IMR-90 (cell line): ENCODE measurements around the gene FOXP1. TPM values are rescaled to one million over a fixed set of nuclear protein-coding genes. Genes with fewer than 3 reads are reported as not detected.

ENCODE experiments used
- ATAC-seq: fragments of 200-7000 bp; cut with Tn5 transposase; 2 replicates; pipeline ENCODE4 v1.9.1; 2020; ENCODE audit warnings: low read depth, mild to moderate bottlenecking, moderate library complexity
- BruUV-seq: library from RNA; stranded (reverse); fragments of 400-500 nt; replicated peaks from 2 replicates; lab custom pipeline; 2021; lab: Mats Ljungman, UMichigan
- CTCF ChIA-PET: fragments of 300-600 bp; formaldehyde crosslinking; extraction: SDS; loops from one replicate; lab custom pipeline; 2021; ENCODE audit warnings: antibody characterized with exemption; lab: Yijun Ruan, JAX
- POLR2A ChIA-PET: fragments of 300-600 bp; sonication (Branson Sonifier 250); formaldehyde crosslinking; loops from one replicate; lab custom pipeline; 2022; ENCODE audit warnings: antibody characterized with exemption; ENCODE audit not compliant: unreplicated experiment; lab: Charles Lee
- DNase-seq: peaks from one replicate; pipeline ENCODE4 v3.0.0; 2013
- H2AFZ ChIP-seq: replicated peaks from 2 replicates; pipeline ENCODE3; 2013; ENCODE audit warnings: low read length, mild to moderate bottlenecking; ENCODE audit not compliant: poor library complexity
- H2AK5ac ChIP-seq: 2 replicates; pipeline ENCODE4 v1.6.1; 2013; ENCODE audit warnings: low read depth, low read length, inconsistent platforms
- H2AK9ac ChIP-seq: replicated peaks from 2 replicates; pipeline ENCODE3; 2013; ENCODE audit warnings: mild to moderate bottlenecking, low read depth, low read length, moderate library complexity; ENCODE audit not compliant: poor library complexity
- H2BK120ac ChIP-seq: 2 replicates; pipeline ENCODE4 v1.6.1; 2013; ENCODE audit warnings: low read depth, low read length, inconsistent platforms
- H2BK15ac ChIP-seq: 3 replicates; pipeline ENCODE4 v1.6.1; 2013; ENCODE audit warnings: low read depth, low read length, inconsistent platforms
- H2BK20ac ChIP-seq: 2 replicates; pipeline ENCODE4 v1.6.1; 2013; ENCODE audit warnings: low read depth, mild to moderate bottlenecking, inconsistent platforms, low read length, moderate library complexity
- H2BK5ac ChIP-seq: 2 replicates; pipeline ENCODE4 v1.6.1; 2013; ENCODE audit warnings: mild to moderate bottlenecking, low read depth, low read length, inconsistent platforms; ENCODE audit not compliant: poor library complexity, severe bottlenecking
- H3K14ac ChIP-seq: replicated peaks from 2 replicates; pipeline ENCODE4 v1.6.1; 2013; ENCODE audit warnings: low read depth, low read length, inconsistent platforms
- H3K18ac ChIP-seq: 2 replicates; pipeline ENCODE4 v1.6.1; 2013; ENCODE audit warnings: low read depth, low read length, control low read depth
- H3K23ac ChIP-seq: 2 replicates; pipeline ENCODE4 v1.6.1; 2013; ENCODE audit warnings: low read depth, low read length, inconsistent platforms
- H3K27ac ChIP-seq: 2 replicates; pipeline ENCODE4 v1.5.1; 2013; ENCODE audit warnings: mild to moderate bottlenecking, control low read depth, low read length; ENCODE audit not compliant: insufficient read depth
- H3K27me3 ChIP-seq: 2 replicates; pipeline ENCODE4 v1.6.1; 2013; ENCODE audit warnings: low read length; ENCODE audit not compliant: control insufficient read depth, insufficient read depth
- H3K36me3 ChIP-seq: 2 replicates; pipeline ENCODE4 v1.6.1; 2013; ENCODE audit warnings: low read length, mixed read lengths; ENCODE audit not compliant: control insufficient read depth, insufficient read depth
- H3K4ac ChIP-seq: 2 replicates; pipeline ENCODE4 v1.6.1; 2013; ENCODE audit warnings: low read depth, low read length, inconsistent platforms
- H3K4me1 ChIP-seq: 2 replicates; pipeline ENCODE4 v1.6.1; 2013; ENCODE audit warnings: low read length, mixed read lengths; ENCODE audit not compliant: control insufficient read depth, insufficient read depth
- H3K4me2 ChIP-seq: 2 replicates; pipeline ENCODE4 v1.6.1; 2013; ENCODE audit warnings: low read depth, mild to moderate bottlenecking, control low read depth, low read length, moderate library complexity
- H3K4me3 ChIP-seq: 2 replicates; pipeline ENCODE4 v1.5.1; 2013; ENCODE audit warnings: low read depth, mild to moderate bottlenecking, control low read depth, low read length, moderate library complexity; ENCODE audit not compliant: insufficient read depth
- H3K56ac ChIP-seq: 2 replicates; pipeline ENCODE4 v1.6.1; 2013; ENCODE audit warnings: low read length, inconsistent platforms; ENCODE audit not compliant: insufficient read depth; ENCODE audit errors: extremely low read depth
- H3K79me1 ChIP-seq, 2 experiments: 2 replicates each; pipeline ENCODE4 v1.6.1; 2013; ENCODE audit warnings: low read length in 2 of 2, inconsistent platforms in 1 of 2, low read depth in 1 of 2
- H3K9ac ChIP-seq: 2 replicates; pipeline ENCODE4 v1.6.1; 2013; ENCODE audit warnings: low read depth, low read length, control low read depth
- H3K9me1 ChIP-seq: 2 replicates; pipeline ENCODE4 v1.6.1; 2013; ENCODE audit warnings: low read length, inconsistent platforms; ENCODE audit not compliant: insufficient read depth
- H3K9me3 ChIP-seq: 2 replicates; pipeline ENCODE4 v1.6.1; 2013; ENCODE audit warnings: low read length; ENCODE audit not compliant: control insufficient read depth, insufficient read depth
- H4K20me1 ChIP-seq: 2 replicates; pipeline ENCODE4 v1.6.1; 2013; ENCODE audit warnings: low read length, inconsistent platforms; ENCODE audit not compliant: insufficient read depth
- H4K5ac ChIP-seq: 2 replicates; pipeline ENCODE4 v1.6.1; 2013; ENCODE audit warnings: mild to moderate bottlenecking, low read depth, low read length, control low read depth
- H4K8ac ChIP-seq, 2 experiments: 2 replicates each; pipeline ENCODE4 v1.6.1; 2013; ENCODE audit warnings: low read depth in 2 of 2, low read length in 2 of 2, control low read depth in 1 of 2, inconsistent platforms in 1 of 2
- H4K91ac ChIP-seq: 2 replicates; pipeline ENCODE4 v1.6.1; 2013; ENCODE audit warnings: low read depth, low read length, inconsistent platforms; ENCODE audit not compliant: insufficient read depth
- BHLHE40 ChIP-seq: fragments of 150-350 bp; IDR thresholded peaks from 2 replicates; pipeline ENCODE4 v1.6.1; 2016; ENCODE audit warnings: mild to moderate bottlenecking, low read depth, low read length
- CHD1 ChIP-seq: IDR thresholded peaks from 2 replicates; pipeline ENCODE4 v1.6.1; 2012; ENCODE audit warnings: low read depth, low read length, improper control_type of control experiment
- CTCF ChIP-seq: conservative IDR thresholded peaks from 2 replicates; pipeline ENCODE4 v1.5.1; 2012; ENCODE audit warnings: mild to moderate bottlenecking, low read depth, low read length, improper control_type of control experiment
- ELK1 ChIP-seq: fragments of 150-350 bp; IDR thresholded peaks from 2 replicates; pipeline ENCODE4 v1.6.1; 2016; ENCODE audit warnings: low read depth, mild to moderate bottlenecking, low read length, moderate library complexity, borderline replicate concordance
- FOS ChIP-seq: fragments of 150-350 bp; IDR thresholded peaks from 2 replicates; pipeline ENCODE4 v1.6.1; 2016; ENCODE audit warnings: low read depth, low read length
- MAFK ChIP-seq: IDR thresholded peaks from 2 replicates; pipeline ENCODE4 v1.6.1; 2012; ENCODE audit warnings: low read depth, low read length, improper control_type of control experiment
- MAZ ChIP-seq: IDR thresholded peaks from 2 replicates; pipeline ENCODE4 v1.6.1; 2012; ENCODE audit warnings: low read depth, mild to moderate bottlenecking, low read length, improper control_type of control experiment, moderate library complexity, borderline replicate concordance
- MXI1 ChIP-seq: IDR thresholded peaks from 2 replicates; pipeline ENCODE4 v1.6.1; 2012; ENCODE audit warnings: low read depth, mild to moderate bottlenecking, low read length, moderate library complexity, borderline replicate concordance
- POLR2A ChIP-seq: IDR thresholded peaks from 2 replicates; pipeline ENCODE4 v1.6.1; 2012; ENCODE audit warnings: mild to moderate bottlenecking, low read depth, low read length
- RCOR1 ChIP-seq: IDR thresholded peaks from 2 replicates; pipeline ENCODE4 v1.6.1; 2012; ENCODE audit warnings: mild to moderate bottlenecking, low read length, improper control_type of control experiment; ENCODE audit not compliant: insufficient replicate concordance
- SMC3 ChIP-seq: fragments of 150-350 bp; IDR thresholded peaks from 2 replicates; pipeline ENCODE4 v1.6.1; 2016; ENCODE audit warnings: low read depth, mild to moderate bottlenecking, antibody characterized with exemption, low read length, moderate library complexity
- USF2 ChIP-seq: fragments of 150-350 bp; IDR thresholded peaks from 2 replicates; pipeline ENCODE4 v1.6.1; 2017; ENCODE audit warnings: mild to moderate bottlenecking, antibody characterized with exemption, low read length, low read depth
- WGBS, 2 experiments: methylation state at CpG; one replicate each; pipeline versions ENCODE4 v1.1.5 to v1.1.7; 2013; ENCODE audit warnings: missing lambda C conversion rate in 2 of 2; ENCODE audit not compliant: insufficient read length in 1 of 2; ENCODE audit errors: extremely low coverage in 2 of 2; 5-methylcytosine and 5-hydroxymethylcytosine counted together
- dilution Hi-C: fragments of 300-500 bp; cut with HindIII; formaldehyde crosslinking; loops from one replicate; pipeline ENCODE4 v1.14.3; 2018; ENCODE audit warnings: low sequenced_read_pairs; ENCODE audit not compliant: unreplicated experiment
- in situ Hi-C: fragments of 300-500 bp; cut with MboI; formaldehyde crosslinking; loops from 3 replicates; pipeline ENCODE4 v1.14.3; 2019; ENCODE audit warnings: low sequenced_read_pairs, inconsistent platforms, mixed read lengths
- intact Hi-C: fragments of 100-400 bp; cut with micrococcal nuclease; formaldehyde crosslinking; loops from 2 replicates; pipeline ENCODE4 v1.10.0; 2022
- polyA plus RNA-seq, 3 experiments: library from polyadenylated mRNA; depleted of rRNA; stranded (reverse); fragments of >200 nt; gene quantifications; 2 replicates each; pipeline ENCODE4 v1.2.3, GENCODE V29; 2012; ENCODE audit warnings: low replicate concordance in 1 of 3
- total RNA-seq: library from RNA; depleted of rRNA; stranded (reverse); fragments of >200 nt; gene quantifications from 2 replicates; pipeline ENCODE4 v1.2.3, GENCODE V29; 2012

Gene FOXP1
- total and polyA plus RNA-seq, 2 of the 4 experiments (the other 2 are of a cell fraction) = 37.0 to 132 TPM

GRCh38 chr3:70905491-70905890 lies 678.0 kb downstream of the FOXP1 start:
- H3K14ac ChIP-seq = no peak overlapping the region
- in situ Hi-C loops = no loop called here
- ATAC-seq = no peak

More at GRCh38 chr3:70905491-70905890, 678.0 kb downstream of the FOXP1 start:
- Histone ChIP-seq H4K91ac (no peak overlapping the region), H3K4me3 (no peak overlapping the region), H3K4ac (no peak overlapping the region), H3K4me2 (no peak overlapping the region), H3K9me1 (no peaks in the 10 kb centered on the region), H2AK9ac (no peak overlapping the region), H2BK20ac (no peak overlapping the region), H3K56ac (no peak overlapping the region), H3K27me3 (peaks cover 8% of the 10 kb centered on the region; the same call in 1 of the 2 replicates), H2AK5ac (no peak overlapping the region), H4K8ac (no peak overlapping the region), H4K5ac (no peak overlapping the region), H3K27ac (no peak overlapping the region), H3K79me1 (no peaks in the 10 kb centered on the region), H3K9ac (no peak overlapping the region), H3K9me3 (no peaks in the 10 kb centered on the region), H3K18ac (no peak overlapping the region), H3K36me3 (no peaks in the 10 kb centered on the region), H4K20me1 (no peaks in the 10 kb centered on the region), H3K4me1 (no peaks in the 10 kb centered on the region), H2AFZ (no peak overlapping the region), H3K23ac (no peak overlapping the region), H2BK5ac (no peak overlapping the region), H2BK15ac (no peak overlapping the region), H2BK120ac (no peak overlapping the region)
- dilution Hi-C loops = no loop called here
- DNase-seq = no peak
- intact Hi-C loops = no loop called here
- no TSS peak for BruUV-seq
- ChIA-PET CTCF (interaction anchor here (0.6 to 1.0 kb wide), 5 partner anchors 37 to 1649 kb away, joined by 3 to 9 read pairs (median 4); no protein-coding TSS in a partner anchor), POLR2A (no interaction called here)
- WGBS, 2 experiments = no CpG with 5 or more reads among the region's 11 CpGs
- no peak for TF ChIP-seq MAZ
- TF ChIP-seq MXI1 = no peak
- no peak for TF ChIP-seq SMC3
- no peak for TF ChIP-seq USF2
- TF ChIP-seq BHLHE40 = no peak
- TF ChIP-seq CHD1 = no peak
- TF ChIP-seq ELK1 = no peak
- TF ChIP-seq RCOR1 = no peak
- TF ChIP-seq CTCF = no peak
- no peak for TF ChIP-seq MAFK
- TF ChIP-seq FOS = no peak
- TF ChIP-seq POLR2A = no peak
